Measurements from ENCODE around the gene GRM8.

GRM8 gene

DNA sequence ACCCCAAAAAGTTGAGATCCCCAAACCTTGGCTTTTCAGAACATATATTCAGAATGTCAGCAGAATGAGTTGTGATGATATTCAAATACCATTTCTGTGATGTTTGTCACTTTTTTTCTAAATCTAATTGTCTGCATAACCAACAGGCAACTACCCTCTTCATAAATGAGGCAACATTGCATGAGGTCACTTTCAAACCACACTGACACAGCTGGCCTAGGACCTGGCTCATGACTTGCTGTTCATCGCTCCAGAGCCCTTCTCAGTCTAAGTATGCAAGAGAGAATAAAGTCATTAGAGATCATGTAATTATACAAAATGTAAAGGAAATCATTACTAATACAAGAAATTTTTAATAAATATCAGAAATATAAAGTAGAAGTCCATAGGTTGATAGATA lies 681.9 kb downstream of the GRM8 start:
- no peak for DNase-seq (ENCODE audit: extremely low read depth in 1 of 2, low read depth in 1 of 2)

DNA sequence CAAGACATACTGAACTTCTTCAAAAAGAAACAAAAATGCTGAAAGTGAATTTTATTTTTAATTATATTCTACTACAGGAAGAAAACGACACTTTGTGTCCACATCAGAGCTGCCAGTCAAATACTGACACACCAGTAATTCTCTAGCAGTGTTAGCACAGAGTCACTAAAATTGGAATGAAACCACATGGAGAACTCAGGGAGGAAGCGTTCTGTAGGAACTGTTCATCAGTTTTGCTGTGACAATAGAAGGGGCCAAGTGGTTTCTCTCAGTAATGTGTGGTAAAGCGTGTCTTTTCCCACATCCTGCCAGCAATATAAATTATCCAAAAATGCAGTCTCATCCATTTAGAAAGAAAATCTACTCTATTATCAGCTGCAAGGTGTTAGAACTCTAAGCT lies 683.3 kb downstream of the GRM8 start:
- no peak for DNase-seq (ENCODE audit: extremely low read depth in 1 of 2, low read depth in 1 of 2)

DNA sequence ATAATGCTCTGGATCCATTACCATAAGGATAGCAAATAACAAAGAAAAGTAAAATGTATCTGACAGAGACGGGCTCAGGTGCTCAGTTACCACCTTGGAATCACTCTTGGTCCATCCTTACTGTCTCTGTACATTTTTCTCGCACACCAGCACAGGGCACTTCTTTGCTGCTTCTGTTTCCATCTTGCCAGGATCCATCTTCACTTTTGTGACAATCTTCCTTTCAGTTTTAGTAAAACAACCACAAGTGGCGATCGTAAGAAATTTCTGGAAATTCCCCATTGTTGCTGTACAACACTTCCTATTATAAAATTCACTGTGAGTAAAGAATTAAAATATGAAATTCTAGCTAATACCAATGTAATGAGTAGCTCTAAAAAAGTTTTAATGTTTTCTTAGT lies 695.5 kb downstream of the GRM8 start:
- DNase-seq (ENCODE audit: extremely low read depth in 1 of 2, low read depth in 1 of 2) = no peak

DNA sequence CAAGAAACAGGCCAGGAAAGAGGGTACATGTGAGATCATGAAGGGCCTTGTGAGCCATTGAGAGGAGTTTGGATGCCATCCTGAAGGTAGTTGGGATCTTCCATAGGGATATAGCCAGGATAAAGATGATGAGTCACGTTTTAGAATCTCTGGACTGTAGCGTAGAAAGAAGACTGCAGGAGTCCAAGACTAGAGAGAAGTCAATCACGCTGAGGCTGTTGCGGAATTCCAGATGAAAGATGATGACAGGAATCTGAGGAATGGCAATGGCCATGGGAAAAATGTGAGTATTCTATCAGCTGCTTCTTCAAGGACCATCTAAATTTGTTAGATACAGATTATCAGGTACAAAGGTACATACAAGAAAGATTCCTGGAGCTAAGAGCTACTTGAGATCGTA lies 711.3 kb downstream of the GRM8 start:
- DNase-seq (ENCODE audit: extremely low read depth in 1 of 2, low read depth in 1 of 2) = no peak

DNA sequence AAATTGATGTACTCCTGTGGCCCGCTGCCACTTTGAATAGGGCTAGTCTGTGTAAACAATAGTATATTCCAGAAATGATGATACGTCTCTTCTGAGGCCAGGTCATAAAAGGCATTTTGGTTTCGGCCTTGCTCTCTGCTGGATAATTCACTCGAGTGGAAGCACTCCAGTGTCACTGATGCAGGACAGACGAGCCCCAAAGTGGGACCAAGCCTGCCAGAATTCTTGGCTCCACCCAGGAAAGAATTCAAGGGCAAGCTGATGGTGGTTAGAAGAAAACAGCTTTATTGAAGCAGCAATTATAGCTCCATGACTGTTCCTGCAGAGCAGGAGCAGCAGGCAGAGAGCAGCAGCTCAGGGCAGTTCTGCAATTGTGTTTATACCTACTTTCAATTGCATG lies 717.6 kb downstream of the GRM8 start:
- no peak for DNase-seq (ENCODE audit: extremely low read depth in 1 of 2, low read depth in 1 of 2)

DNA sequence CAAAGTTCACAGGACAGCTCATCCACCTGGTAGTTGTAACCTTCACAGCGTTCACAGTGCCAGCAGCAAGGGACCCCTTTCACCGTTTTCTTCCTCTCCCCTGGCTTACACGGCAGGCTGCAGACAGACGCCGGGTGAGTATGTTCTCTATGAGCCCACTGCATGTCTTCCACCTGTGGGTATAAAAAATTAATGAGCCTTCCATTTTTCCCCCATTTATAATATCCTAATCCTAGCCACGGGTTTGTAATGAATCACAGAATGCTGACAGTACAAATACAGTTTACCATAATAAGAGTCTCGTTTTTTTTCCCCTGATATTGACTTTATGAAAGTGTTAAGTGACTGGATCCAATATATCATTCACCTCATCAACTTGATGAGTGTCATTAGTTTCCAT lies 719.0 kb downstream of the GRM8 start:
- no peak for DNase-seq (ENCODE audit: extremely low read depth in 1 of 2, low read depth in 1 of 2)

DNA sequence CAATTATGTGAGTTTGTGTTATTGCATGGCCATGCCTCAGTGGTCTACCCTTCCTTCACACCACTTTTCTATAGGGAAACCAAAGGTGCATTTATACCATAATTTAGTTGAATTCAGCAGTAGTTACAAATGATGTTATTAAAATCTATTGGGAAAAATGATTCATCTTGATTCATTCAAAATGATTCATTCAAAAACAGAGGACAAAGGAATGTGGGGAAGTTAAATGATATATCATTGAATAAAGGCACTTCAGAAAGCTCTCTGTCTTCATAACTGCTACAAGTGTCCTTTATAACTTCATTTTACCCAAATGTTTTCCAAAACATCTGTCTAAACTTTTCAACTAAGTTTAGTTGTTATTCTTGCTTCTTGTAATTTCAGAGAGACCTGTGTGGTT lies 722.9 kb downstream of the GRM8 start:
- no peak for DNase-seq (ENCODE audit: extremely low read depth in 1 of 2, low read depth in 1 of 2)

DNA sequence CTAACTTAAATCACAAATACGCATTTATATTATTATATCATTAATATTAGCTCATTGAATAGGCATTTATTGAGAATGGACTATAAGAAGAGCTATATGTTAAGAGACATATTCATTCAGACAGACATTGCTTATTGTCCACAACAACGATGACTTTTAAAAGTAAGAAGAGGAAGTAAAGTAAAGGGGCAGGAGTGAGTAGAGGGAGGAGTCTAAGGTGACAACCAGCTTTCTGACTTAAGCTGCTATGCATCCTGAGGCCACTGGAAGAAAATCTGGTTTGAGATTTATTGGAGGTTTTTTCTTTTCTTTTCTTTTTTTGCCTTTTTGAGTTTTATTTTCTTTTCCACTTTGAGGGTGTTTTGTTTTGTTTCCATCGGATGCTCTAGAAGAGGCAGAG lies 723.5 kb downstream of the GRM8 start:
- no peak for DNase-seq (ENCODE audit: extremely low read depth in 1 of 2, low read depth in 1 of 2)

DNA sequence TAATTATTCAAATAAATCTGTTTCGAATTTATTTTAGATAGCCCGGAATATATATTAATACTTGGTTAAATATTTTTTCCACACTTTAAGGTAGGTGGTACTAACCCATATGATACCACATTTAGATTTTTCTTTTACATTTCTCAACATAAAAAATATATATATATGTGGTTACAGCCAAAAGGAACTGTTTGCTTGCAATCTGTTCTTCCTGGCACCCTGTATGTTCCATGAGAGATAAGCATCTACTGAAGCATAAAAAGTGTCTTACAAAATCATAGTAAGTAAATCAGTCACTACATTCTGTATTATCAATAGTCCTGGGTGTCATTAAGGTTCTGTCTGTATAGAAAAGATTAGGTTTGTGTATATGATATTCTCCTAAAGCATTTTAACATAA lies 726.8 kb downstream of the GRM8 start:
- DNase-seq (ENCODE audit: extremely low read depth in 1 of 2, low read depth in 1 of 2) = no peak

DNA sequence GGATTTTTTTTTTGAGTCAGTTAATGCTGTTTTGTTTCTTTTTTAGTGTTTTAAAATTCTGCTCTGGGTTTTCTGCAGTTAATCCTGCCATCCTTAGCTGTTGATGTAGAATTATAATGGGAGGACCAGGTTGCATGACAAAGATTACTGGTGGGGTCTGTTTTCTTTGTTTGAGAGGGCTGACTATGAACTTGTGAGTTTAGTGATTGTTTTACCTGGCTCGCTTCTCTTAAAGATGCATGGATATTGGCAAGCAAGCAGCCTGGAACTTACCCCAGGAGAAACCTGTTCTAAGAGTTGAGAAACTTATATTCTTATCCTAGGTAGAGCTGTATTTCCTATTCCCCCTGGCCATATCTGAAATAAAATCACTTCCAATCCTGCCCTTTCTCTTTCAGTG lies 727.8 kb downstream of the GRM8 start:
- no peak for DNase-seq (ENCODE audit: extremely low read depth in 1 of 2, low read depth in 1 of 2)

DNA sequence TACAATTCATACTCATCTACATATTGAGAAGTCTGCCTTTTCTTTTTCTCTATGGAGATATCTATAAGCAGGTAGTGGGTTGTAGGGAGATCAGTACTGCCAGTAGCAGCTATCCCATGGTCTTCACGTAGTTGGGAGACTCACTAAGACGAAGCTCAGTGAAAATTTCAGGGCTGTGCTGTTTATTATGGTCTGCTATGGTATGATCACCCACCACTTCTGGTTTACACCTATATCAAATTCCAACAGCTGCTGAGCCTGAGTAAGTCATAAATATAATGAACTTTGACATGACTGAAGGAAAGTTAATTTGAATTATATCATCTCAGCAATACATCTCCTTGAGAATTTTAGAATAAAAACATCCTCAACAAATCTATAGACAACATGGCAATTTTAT lies 741.7 kb downstream of the GRM8 start:
- no peak for DNase-seq (ENCODE audit: extremely low read depth in 1 of 2, low read depth in 1 of 2)

DNA sequence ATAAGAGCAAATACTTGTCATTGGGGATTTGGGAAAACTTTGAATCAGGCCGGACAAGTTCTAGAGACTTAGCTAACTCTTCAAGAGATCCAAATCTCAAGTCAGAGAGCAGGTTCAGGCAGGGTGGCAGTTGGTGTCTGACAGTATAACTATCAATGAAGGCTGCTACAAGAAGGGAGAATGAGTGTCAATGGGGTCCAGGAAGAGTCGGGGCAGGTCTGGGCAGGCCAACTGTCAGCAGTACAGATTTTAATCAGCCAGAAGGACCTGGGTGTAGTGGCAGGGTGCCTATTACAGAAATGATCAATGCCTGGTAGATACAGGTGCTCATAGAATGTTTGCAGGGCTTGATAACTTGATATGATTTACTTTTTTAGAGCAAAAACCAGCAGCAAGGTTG lies 751.1 kb downstream of the GRM8 start:
- DNase-seq (ENCODE audit: extremely low read depth in 1 of 2, low read depth in 1 of 2) = no peak

DNA sequence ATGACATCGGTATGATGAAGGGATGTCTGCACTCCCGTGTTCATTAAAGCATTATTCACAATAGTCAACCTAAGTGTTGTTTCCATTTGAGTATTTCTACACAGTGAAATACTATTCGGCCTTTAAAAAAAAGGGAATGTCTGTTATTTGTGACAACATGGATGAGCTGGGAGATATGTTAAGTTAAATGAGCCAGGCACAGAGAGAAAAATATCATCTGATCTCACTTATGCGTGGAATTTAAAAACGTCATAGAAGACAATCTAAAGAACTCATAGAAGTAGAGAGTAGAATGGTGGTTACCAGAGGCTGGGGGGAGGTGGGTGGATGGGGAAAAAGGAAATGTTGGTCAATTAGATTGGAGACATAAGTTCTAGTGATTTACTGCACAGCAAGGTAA lies 753.3 kb downstream of the GRM8 start:
- no peak for DNase-seq (ENCODE audit: extremely low read depth in 1 of 2, low read depth in 1 of 2)

DNA sequence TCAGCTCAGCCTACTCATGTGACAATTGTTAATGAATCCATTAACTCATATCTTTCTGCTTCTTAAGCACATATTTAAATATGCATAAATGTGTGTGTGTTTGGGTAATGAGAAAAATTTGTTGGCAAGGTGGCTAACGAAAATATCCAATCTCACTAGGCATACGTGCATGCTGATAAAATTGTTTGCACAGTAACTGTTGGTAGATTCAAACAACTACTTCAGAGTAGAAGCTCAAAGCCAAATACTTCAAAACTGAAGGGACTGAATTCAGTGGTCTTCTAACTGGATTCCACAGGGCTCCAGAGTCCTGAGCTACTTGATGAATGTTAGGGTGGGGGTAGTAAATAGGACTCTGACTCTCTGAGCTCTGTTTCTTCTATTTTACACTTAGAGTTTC lies 757.0 kb downstream of the GRM8 start:
- DNase-seq (ENCODE audit: extremely low read depth in 1 of 2, low read depth in 1 of 2) = no peak

DNA sequence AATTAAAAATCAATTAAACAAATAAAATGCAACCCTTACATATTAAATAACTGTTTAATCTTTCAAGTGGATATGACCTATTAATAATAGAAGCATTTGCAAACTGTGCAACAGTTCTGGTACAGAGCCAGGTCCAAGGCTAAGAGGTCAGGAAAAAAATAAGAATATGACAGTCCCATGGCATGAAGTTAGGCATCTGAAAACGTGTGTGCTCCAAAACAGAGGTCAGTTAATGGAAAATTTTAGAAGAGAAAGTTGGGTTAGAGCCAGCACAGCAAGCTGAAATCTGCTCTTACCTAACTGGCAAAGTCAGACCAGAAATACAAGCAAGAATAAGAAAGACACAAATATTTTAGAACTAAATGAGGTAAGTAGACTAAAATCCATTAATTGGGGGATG lies 757.7 kb downstream of the GRM8 start:
- DNase-seq (ENCODE audit: extremely low read depth in 1 of 2, low read depth in 1 of 2) = no peak

DNA sequence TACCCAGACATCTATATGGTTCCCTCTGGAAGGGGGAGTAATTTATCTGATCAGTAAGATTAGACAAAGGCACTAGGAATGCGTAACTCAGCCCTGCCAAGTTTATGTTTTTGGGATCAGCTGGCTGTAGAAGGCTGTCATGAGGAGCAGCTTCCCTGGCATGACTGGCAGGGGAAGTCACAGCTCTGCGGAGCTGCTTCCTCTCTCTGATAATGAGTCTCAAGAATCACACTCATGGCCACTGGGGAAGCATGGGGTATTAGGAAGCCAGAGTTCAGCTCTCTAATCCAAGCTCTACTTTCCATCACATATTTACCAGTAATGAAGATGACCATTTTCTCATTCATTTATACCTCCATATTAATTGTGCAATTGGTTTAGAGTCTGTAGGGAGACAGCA lies 758.9 kb downstream of the GRM8 start:
- no peak for DNase-seq (ENCODE audit: extremely low read depth in 1 of 2, low read depth in 1 of 2)

DNA sequence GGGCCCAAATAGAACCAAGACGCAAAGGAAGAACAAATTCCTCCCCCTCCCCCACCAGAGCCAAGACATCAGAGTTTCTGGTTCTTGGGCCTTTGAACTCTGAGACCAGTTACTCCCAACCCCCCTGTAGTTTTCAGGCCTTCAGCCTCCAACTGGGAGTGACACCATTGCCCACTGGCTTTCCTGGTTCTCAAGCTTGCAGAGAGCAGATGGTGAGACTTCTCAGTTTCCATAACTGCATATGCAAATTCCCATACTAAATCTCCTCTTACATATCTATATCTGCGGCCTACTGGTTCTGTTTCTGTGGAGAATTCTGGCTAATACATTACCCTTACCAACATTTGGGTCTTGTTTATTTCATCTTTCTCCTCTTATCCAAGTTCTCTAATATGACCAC lies 762.9 kb downstream of the GRM8 start:
- no peak for DNase-seq (ENCODE audit: extremely low read depth in 1 of 2, low read depth in 1 of 2)

DNA sequence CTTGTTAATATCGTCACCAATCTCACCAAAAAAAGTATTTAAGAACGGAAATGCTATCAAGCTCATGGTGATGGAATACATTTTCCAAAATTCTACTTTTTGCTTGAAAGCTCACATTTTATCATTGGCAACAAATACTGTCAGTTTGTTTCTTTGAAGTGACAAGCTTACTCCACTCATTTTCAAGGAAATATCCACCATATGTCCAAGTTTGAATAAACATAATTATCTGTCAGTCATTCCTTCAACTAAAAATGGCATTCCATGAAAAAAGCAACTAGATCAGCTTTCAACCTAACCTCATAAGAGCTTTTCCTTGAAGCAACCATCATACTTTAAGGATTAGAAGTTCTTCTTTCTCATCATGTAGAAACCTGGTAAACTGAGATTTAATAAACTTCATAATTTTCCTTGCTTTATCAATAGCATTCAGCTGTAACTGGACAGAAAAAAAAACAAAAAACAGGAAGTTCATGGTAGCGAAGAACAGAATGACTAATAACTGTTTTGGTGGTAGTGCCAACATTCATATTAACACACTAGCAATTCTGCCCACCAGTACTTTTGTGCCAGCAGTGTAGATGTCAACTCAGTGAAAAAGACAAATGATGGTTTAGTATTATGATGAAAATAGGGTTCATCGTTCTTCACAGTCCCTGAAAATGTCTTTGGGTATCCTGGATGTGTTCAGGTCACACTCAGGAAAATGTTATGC lies 764.9 kb downstream of the GRM8 start:
- no peak for DNase-seq (ENCODE audit: extremely low read depth in 1 of 2, low read depth in 1 of 2)

DNA sequence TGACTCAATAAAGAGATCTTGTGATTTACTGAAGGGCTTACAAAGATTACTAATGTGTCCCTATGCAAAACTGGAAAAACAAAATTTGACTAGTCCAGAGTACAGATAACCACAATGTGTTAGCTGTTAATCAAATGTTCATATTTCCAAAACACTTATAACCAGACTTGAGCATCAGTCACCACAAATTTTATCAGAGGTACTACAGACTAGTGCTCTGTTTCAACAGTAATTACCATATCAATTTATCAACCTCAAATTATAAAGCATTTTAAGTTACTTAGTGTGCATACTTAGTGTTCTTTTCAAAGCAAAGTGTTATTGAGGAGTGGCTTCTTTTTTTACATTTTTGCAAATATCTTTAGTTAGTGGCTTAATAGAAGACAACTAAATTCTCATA lies 765.9 kb downstream of the GRM8 start:
- DNase-seq (ENCODE audit: extremely low read depth in 1 of 2, low read depth in 1 of 2) = no peak

DNA sequence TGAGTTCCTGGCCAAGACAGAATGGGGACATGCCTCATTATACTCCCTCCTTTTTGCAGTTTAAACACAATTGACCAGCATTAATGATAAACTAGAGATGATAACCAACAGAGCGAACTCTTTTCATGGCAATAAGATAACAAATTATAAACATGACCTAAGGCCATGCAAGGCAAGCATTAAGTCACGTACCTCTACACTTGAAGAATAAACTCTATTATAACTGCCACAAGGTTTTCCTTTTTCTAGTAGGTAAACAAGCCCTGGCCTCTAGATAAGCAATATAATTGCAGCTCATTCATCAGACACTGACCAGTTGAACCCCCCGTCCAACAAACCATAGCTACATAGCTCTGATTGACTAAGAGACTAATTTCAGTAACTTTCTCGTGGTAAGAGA lies 767.0 kb downstream of the GRM8 start:
- no peak for DNase-seq (ENCODE audit: extremely low read depth in 1 of 2, low read depth in 1 of 2)

DNA sequence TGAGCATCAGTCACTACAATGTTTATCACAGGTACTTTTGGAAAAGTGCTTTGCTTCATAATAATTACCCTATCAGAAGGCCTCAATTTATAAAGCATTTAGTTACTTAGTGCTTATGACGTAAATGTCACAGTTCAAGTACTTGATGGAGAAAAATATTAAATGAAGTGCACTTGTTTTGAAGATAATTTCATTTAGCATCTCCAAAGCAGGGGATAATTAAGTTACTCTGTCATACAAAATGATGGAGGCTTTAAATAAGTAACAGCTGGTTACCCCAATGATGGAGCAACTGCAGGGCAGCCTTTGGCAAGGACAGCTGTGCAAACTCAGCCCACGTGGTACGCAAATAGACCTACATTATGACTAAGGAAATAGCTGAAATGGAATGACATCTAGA lies 768.8 kb downstream of the GRM8 start:
- no peak for DNase-seq (ENCODE audit: extremely low read depth in 1 of 2, low read depth in 1 of 2)

DNA sequence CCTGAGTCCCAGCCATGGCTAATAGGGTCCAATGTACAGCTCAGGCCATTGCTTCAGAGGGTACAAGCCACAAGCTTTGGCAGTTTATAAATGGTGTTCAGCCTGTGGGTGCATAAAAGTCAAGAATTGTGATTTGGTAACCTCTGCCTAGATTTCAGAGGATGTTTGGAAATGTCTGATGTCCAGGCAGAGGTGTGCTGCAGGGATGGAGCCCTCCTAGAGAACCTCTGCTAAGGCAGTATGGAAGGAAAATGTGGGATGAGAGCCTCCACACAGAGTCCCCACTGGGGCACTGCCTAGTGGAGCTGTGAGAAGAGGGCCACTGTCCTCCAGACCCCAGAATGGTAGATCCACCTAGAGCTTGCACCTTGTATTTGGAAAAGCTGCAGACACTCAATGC lies 779.9 kb downstream of the GRM8 start:
- DNase-seq (ENCODE audit: extremely low read depth in 1 of 2, low read depth in 1 of 2) = no peak

DNA sequence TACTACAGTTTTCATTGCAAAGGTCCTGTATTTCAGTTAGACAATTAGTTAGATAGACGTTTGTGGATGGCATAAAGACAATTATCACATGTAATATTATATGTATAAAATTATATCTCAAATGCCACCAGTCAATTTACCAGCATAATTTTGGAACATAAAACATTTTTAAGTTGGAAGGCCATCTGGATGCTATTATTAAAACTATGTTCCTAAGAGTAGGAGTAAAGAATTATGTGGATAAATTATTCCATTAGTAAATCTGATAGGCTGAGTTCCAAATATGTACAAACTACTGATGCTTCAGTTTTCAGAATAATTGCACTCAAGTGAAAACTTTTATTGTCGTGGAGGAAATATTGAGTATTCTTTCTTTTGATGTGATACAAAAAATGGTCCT lies 790.3 kb downstream of the GRM8 start:
- DNase-seq (ENCODE audit: extremely low read depth in 1 of 2, low read depth in 1 of 2) = no peak

DNA sequence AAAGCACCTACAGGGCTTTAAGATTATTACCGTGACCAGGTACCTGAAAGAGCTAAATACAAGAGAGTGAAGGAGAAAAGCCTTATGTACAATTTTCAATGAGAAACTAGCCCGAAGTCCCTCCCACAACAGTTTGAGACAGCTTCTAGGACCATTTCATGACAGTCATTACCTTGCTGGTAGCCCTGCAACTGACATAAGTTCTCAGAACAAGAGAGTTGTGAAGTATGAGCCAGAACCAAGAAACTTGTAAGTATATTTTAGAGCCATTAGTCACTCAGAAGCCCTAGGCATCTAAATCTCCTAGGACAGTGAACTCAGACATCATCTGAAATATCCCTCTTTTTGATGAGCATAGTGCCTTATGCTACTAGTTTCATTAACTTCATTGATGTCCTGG lies 792.1 kb downstream of the GRM8 start:
- DNase-seq (ENCODE audit: extremely low read depth in 1 of 2, low read depth in 1 of 2) = no peak
